Measurements from ENCODE around the gene ZNF79. TPM values are rescaled to one million over a fixed set of nuclear protein-coding genes. Genes with fewer than 3 reads are reported as not detected.
"Not testable (repeated sequence)": the region's sequence is repeated elsewhere in the genome, so short reads cannot be mapped to it uniquely, and the experiment has no call there.

ZNF79 gene
- total and polyA plus RNA-seq, 2 experiments from 2014 or later: 4.2 to 6.9 TPM

GRCh38 chr9:127463911-127464310, 39.7 kb downstream of the ZNF79 start:
- in situ Hi-C loops (cut with MboI): no loop called here
- no peaks in the 10 kb centered on the region for H3K9me2 ChIP-seq (ENCODE audit: insufficient read depth)
- no peaks in the 10 kb centered on the region for H3K27me3 ChIP-seq (replicated peaks; ENCODE audit: insufficient read depth)
- no peaks in the 10 kb centered on the region for H3K4me1 ChIP-seq (ENCODE audit: insufficient read depth)
- no peaks in the 10 kb centered on the region for H3K9me3 ChIP-seq (ENCODE audit: low read depth)
- no peaks in the 10 kb centered on the region for H3F3A ChIP-seq (ENCODE audit: insufficient read depth)
- H4K20me1 ChIP-seq (ENCODE audit: insufficient read depth): no peaks in the 10 kb centered on the region
- no peak for TF ChIP-seq EZH2 (IDR thresholded peaks at IDR 0.05; ENCODE audit: insufficient read depth, poor library complexity, severe bottlenecking)
- H3K79me2 ChIP-seq (ENCODE audit: insufficient read depth): no peaks in the 10 kb centered on the region
- no peak overlapping the region for H2AFZ ChIP-seq
- H3K4me3 ChIP-seq: no peak overlapping the region
- peak overlapping the region; percentile 30; the same call in 1 of the 2 replicates for H3K27ac ChIP-seq
- H3K9ac ChIP-seq: no peak overlapping the region
- WGBS, 2 experiments (ENCODE audit: low coverage in 1 of 2, low lambda C conversion rate in 2 of 2, missing lambda C conversion rate in 2 of 2): 50 to 59% methylated on average over 7 of the region's 7 CpGs
- H3K4me2 ChIP-seq (ENCODE audit: unreplicated experiment): no peak overlapping the region
- peak; percentile 68 for DNase-seq
- H3K36me3 ChIP-seq (ENCODE audit: low read depth): 0 out of 2 replicates have a peak, but pooled peaks cover 14% of the 10 kb centered on the region

- H2AFZ ChIP-seq; H3K4me2 ChIP-seq (ENCODE audit: unreplicated experiment); DNase-seq; H3K9ac ChIP-seq; H3K9me3 ChIP-seq (ENCODE audit: low read depth); H3K4me1 ChIP-seq (ENCODE audit: insufficient read depth); H3K36me3 ChIP-seq (ENCODE audit: low read depth); H3K4me3 ChIP-seq; H3F3A ChIP-seq (ENCODE audit: insufficient read depth); H3K79me2 ChIP-seq (ENCODE audit: insufficient read depth); H3K27ac ChIP-seq; in situ Hi-C loops (cut with MboI); H3K9me2 ChIP-seq (ENCODE audit: insufficient read depth); H4K20me1 ChIP-seq (ENCODE audit: insufficient read depth); H3K27me3 ChIP-seq (replicated peaks; ENCODE audit: insufficient read depth): not testable (repeated sequence)
- 91 to 98% methylated on average over 4 to 5 of the region's 5 CpGs for WGBS, 2 experiments (ENCODE audit: low coverage in 1 of 2, low lambda C conversion rate in 2 of 2, missing lambda C conversion rate in 2 of 2)
These were observed 42.3 kb downstream of the ZNF79 start for GRCh38 chr9:127466407-127466917.

GRCh38 chr9:127467621-127468020, 43.4 kb downstream of the ZNF79 start:
- Histone ChIP-seq H3F3A (ENCODE audit: insufficient read depth) (no peaks in the 10 kb centered on the region), H3K4me3 (no peak overlapping the region), H3K36me3 (ENCODE audit: low read depth) (0 out of 2 replicates have a peak, but pooled peaks cover 3% of the 10 kb centered on the region), H3K4me2 (ENCODE audit: unreplicated experiment) (no peak overlapping the region), H2AFZ (no peak overlapping the region), H3K9me3 (ENCODE audit: low read depth) (no peaks in the 10 kb centered on the region), H3K9ac (no peak overlapping the region), H4K20me1 (ENCODE audit: insufficient read depth) (no peaks in the 10 kb centered on the region), H3K27me3 (replicated peaks; ENCODE audit: insufficient read depth) (no peaks in the 10 kb centered on the region), H3K4me1 (ENCODE audit: insufficient read depth) (no peaks in the 10 kb centered on the region), H3K79me2 (ENCODE audit: insufficient read depth) (no peaks in the 10 kb centered on the region), H3K27ac (no peak overlapping the region), H3K9me2 (ENCODE audit: insufficient read depth) (no peaks in the 10 kb centered on the region)
- TF ChIP-seq EZH2 (IDR thresholded peaks at IDR 0.05; ENCODE audit: insufficient read depth, poor library complexity, severe bottlenecking): no peak
- TF ChIP-seq EZH2phosphoT487 (IDR thresholded peaks at IDR 0.05; ENCODE audit: insufficient read depth, low read depth): no peak
- DNase-seq: no peak
- 95 to 96% methylated on average over 14 of the region's 14 CpGs for WGBS, 2 experiments (ENCODE audit: low coverage in 1 of 2, low lambda C conversion rate in 2 of 2, missing lambda C conversion rate in 2 of 2)
- in situ Hi-C loops (cut with MboI): no loop called here

- Histone ChIP-seq H3K4me3 (no peak overlapping the region), H3K9me2 (ENCODE audit: insufficient read depth) (no peaks in the 10 kb centered on the region), H4K20me1 (ENCODE audit: insufficient read depth) (no peaks in the 10 kb centered on the region), H3K9me3 (ENCODE audit: low read depth) (no peaks in the 10 kb centered on the region), H3K27me3 (replicated peaks; ENCODE audit: insufficient read depth) (no peaks in the 10 kb centered on the region), H3K27ac (no peak overlapping the region), H3K36me3 (ENCODE audit: low read depth) (no peaks in the 10 kb centered on the region), H3K9ac (no peak overlapping the region), H3K4me2 (ENCODE audit: unreplicated experiment) (no peak overlapping the region), H3K4me1 (ENCODE audit: insufficient read depth) (no peaks in the 10 kb centered on the region), H3K79me2 (ENCODE audit: insufficient read depth) (no peaks in the 10 kb centered on the region), H3F3A (ENCODE audit: insufficient read depth) (no peaks in the 10 kb centered on the region), H2AFZ (no peak overlapping the region)
- no peak for DNase-seq
- in situ Hi-C loops (cut with MboI): no loop called here
- 89 to 95% methylated on average over 3 of the region's 3 CpGs for WGBS, 2 experiments (ENCODE audit: low coverage in 1 of 2, low lambda C conversion rate in 2 of 2, missing lambda C conversion rate in 2 of 2)
- TF ChIP-seq EZH2 (IDR thresholded peaks at IDR 0.05; ENCODE audit: insufficient read depth, poor library complexity, severe bottlenecking) (no peak), EZH2phosphoT487 (IDR thresholded peaks at IDR 0.05; ENCODE audit: insufficient read depth, low read depth) (no peak)
These were observed 46.5 kb downstream of the ZNF79 start for GRCh38 chr9:127470662-127471061.

GRCh38 chr9:127473501-127473900, 49.3 kb downstream of the ZNF79 start:
- in situ Hi-C loops (cut with MboI): no loop called here
- Histone ChIP-seq H3K4me2 (ENCODE audit: unreplicated experiment) (no peak overlapping the region), H3K9me3 (ENCODE audit: low read depth) (no peaks in the 10 kb centered on the region), H3K9ac (no peak overlapping the region), H3K27ac (no peak overlapping the region), H3K36me3 (ENCODE audit: low read depth) (no peaks in the 10 kb centered on the region), H3K27me3 (replicated peaks; ENCODE audit: insufficient read depth) (no peaks in the 10 kb centered on the region), H3K9me2 (ENCODE audit: insufficient read depth) (no peaks in the 10 kb centered on the region), H3F3A (ENCODE audit: insufficient read depth) (no peaks in the 10 kb centered on the region), H3K4me3 (no peak overlapping the region), H3K4me1 (ENCODE audit: insufficient read depth) (no peaks in the 10 kb centered on the region), H3K79me2 (ENCODE audit: insufficient read depth) (no peaks in the 10 kb centered on the region), H4K20me1 (ENCODE audit: insufficient read depth) (no peaks in the 10 kb centered on the region), H2AFZ (no peak overlapping the region)
- WGBS, 2 experiments (ENCODE audit: low coverage in 1 of 2, low lambda C conversion rate in 2 of 2, missing lambda C conversion rate in 2 of 2): 71 to 78% methylated on average over 10 of the region's 10 CpGs
- no peak for TF ChIP-seq EZH2 (IDR thresholded peaks at IDR 0.05; ENCODE audit: insufficient read depth, poor library complexity, severe bottlenecking)
- TF ChIP-seq EZH2phosphoT487 (IDR thresholded peaks at IDR 0.05; ENCODE audit: insufficient read depth, low read depth): no peak
- no peak for DNase-seq
